Activated T-cell treated with anti-CD3 and anti-CD28 coated beads for 1 hour (primary cell): ENCODE data around the gene EIF3D.
"Not testable (repeated sequence)": the region's sequence is repeated elsewhere in the genome, so short reads cannot be mapped to it uniquely, and the experiment has no call there.

ENCODE experiments used
- DNase-seq: peaks from one replicate; pipeline ENCODE4 v3.0.0-alpha.2; 2020; ENCODE audit warnings: low read depth

EIF3D gene

GRCh38 chr22:36549033-36549432, 20.1 kb upstream of the EIF3D start:
- no peak for DNase-seq

- no peak for DNase-seq
These were observed 19.6 kb upstream of the EIF3D start for GRCh38 chr22:36548606-36549005.

DNA sequence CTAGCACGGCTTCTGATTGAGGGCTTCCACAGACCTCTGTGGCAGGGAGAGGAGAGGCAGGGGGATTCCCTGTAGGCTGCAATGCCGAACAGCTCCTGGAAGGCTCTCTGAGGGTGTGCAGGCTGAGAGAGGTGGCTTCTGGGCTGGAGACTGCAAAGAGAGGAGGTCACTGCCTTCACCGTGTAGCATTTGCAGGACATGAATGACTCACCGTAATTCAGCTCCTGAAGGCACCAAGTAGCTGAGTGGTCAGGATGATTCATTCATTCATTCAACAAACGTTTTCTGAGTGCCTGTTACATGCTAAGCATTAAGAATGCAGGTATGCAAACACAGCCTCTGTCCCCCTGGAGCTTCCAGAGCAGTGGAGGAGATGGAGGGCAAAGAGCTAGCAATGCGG, 18.0 kb upstream of the EIF3D start:
- no peak for DNase-seq

GRCh38 chr22:36546092-36546804, 17.3 kb upstream of the EIF3D start:
- no peak for DNase-seq

DNA sequence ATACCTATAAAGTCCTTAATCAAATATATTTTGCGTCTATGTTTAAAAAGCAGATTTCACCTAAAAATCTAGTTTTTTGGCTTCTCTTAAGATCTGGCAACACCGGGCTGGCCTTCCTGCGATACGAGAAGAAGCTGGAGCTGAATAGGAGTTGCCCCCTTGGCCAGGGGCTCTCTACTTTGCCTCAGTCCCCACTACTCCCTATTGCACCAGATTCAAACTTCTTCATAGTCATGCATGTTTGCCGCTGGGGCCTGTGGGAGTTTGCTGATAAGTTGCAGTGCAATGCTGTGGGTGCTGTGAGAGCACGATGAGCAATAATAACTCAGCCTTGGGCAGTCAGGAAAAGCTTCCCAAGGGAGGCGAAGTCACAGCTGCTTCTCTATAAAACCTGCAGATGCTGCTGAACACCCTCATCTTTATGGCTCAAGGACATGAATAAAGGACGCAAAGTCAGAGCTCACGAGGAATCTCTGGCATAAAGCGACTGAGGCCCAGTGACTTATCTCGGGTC, 15.2 kb upstream of the EIF3D start:
- DNase-seq = no peak

DNA sequence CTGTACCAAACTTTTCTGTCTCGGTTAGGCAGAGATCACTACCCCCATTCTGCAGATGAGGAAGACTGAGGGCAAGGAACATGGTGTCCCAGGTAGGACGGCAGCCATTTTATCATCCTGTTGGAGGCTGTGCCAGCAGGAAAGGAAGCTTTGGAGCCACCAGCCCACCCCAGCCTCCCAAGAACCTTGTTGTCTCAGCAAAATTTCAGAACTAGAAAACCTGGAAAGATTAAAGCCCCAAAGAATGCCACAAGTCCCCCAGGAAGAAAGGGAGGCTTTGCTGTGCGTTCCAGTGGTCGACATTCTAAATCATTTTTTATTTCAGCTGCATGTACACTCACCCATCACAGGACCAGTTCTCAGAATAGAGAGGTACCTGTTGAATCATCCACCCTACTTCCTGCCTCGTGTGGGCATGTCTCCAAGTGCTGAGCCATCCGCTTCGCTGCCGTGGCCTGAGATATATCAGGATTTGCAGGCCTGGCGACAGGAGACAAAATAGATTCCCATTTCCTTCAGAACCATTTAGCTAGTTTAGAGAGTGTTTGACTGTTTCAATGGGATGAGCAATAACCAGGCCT, 13.0 kb upstream of the EIF3D start:
- DNase-seq = no peak

- no peak for DNase-seq
These were observed 12.1 kb upstream of the EIF3D start for GRCh38 chr22:36540867-36541642.

DNA sequence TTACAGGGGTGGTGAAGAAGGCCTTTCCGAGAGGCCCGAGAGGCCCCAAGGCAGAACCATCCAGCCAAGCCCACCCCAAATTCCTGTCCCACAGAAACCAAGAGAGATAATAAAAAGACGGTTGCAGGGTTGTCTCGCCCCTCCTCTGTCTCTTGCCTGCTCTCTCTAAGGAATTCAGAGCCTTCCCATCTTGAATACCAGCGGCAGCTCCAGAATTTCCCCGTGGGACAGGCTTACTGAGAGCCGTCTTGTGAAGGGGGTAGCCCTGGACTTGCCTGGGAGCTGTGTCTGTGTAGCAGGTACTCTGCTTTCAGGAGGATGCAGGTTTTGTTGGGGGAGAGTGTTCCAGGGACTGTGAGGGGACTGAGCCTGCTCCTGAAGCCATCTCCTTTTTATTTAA, 9.6 kb upstream of the EIF3D start:
- DNase-seq = no peak

DNA sequence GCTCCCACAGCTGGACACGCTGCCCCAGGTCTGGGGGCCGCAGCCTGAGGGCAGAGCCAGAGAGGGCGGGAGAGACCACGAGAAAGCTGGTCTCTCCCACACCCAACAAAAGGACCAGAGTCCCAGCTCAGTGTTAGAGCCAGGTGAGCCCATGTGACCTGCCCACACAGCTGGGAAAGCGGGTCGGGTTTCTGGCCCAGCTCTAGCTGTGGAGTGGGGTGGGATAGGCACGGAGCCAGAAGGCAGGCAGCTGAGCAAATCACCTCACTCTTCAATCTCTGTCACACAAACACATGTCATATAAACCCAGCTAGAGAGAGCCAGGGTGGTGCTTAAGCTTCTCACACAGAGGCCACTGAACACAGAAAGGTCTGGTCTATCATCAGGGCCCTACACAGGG, 7.8 kb upstream of the EIF3D start:
- DNase-seq = no peak

- not testable (repeated sequence) for DNase-seq
These were observed 4.4 kb upstream of the EIF3D start for GRCh38 chr22:36533320-36533719.

DNA sequence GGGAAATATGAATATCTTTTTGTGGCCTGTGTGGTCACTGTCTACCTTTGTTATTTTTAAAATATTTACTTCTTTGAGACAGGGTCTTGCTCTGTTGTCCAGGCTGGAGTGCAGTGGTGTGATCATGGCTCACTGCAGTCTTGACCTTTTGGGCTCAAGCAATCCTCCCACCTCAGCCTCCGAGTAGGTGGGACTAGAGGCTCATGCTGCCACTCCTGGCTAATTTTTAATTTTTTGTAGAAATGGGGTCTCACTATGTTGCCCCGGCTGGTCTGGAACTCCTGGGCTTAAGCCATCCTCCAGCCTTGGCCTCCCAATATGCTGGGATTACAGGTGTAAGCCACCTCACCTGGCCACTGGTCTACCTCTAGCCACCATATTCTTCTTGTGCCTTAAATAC, 3.5 kb upstream of the EIF3D start:
- no peak for DNase-seq

DNA sequence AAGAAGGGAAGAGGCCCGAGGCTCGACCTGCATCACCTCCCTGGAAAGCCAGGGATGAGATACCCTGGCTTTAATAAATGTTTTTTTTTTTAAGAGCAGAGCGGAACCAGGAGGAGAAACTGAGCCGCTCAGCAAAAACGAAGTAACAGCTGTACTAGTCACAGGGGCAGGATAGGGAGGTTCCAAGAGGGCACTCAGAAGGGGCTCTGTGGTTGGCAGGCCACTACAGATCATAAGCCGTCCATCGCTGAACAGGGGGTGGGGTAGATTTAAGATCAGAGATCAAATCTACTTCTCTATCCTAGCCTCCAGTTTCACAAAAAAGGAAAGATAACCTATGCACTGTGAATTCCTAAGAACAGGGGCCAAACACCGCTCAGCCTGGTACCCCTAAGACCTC, 625 bp downstream of the EIF3D start:
- no peak for DNase-seq

GRCh38 chr22:36522662-36523061, 6.3 kb downstream of the EIF3D start:
- DNase-seq = no peak

- no peak for DNase-seq
These were observed 8.5 kb downstream of the EIF3D start for GRCh38 chr22:36520423-36520822.

DNA sequence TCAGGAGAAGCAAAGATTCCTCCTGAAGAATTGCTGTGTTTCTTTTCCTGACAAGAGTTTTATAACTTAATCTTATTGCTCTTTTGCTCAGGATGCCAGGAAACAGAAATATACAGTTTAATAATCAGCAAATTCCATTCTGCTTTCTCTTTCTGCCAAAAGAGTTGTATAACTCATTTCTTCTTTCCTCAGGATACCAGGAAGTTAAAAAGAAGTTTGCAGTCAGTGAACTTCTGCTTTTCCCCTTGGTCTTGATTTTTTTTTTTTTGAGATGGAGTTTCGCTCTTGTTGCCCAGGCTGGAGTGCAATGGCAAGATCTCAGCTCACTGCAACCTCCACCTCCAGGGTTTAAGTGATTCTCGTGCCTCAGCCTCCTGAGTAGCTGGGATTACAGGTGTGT, 9.1 kb downstream of the EIF3D start:
- DNase-seq = not testable (repeated sequence)

- no peak for DNase-seq
These were observed 14.2 kb downstream of the EIF3D start for GRCh38 chr22:36514766-36515165.

DNA sequence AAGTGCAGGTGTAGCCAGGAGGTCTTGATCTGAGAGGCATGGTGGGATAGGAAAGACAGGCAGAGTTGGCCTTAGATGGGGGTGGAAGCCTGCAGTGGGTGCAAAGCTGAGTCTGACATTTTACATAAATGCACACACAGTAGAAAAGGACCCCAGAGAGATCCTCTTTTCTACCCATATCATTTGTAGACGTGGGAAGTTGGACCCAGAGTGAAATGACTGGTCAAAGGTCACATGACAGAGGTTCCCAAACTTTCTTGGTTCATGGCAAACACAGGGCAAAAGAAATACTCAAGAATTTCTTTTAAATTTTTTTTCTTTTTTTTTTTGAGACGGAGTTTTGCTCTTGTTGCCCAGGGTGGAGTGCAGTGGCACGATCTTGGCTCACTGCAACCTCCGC, 16.0 kb downstream of the EIF3D start:
- DNase-seq = no peak

- DNase-seq = no peak
These were observed 16.6 kb downstream of the EIF3D start for GRCh38 chr22:36512333-36512732.

DNA sequence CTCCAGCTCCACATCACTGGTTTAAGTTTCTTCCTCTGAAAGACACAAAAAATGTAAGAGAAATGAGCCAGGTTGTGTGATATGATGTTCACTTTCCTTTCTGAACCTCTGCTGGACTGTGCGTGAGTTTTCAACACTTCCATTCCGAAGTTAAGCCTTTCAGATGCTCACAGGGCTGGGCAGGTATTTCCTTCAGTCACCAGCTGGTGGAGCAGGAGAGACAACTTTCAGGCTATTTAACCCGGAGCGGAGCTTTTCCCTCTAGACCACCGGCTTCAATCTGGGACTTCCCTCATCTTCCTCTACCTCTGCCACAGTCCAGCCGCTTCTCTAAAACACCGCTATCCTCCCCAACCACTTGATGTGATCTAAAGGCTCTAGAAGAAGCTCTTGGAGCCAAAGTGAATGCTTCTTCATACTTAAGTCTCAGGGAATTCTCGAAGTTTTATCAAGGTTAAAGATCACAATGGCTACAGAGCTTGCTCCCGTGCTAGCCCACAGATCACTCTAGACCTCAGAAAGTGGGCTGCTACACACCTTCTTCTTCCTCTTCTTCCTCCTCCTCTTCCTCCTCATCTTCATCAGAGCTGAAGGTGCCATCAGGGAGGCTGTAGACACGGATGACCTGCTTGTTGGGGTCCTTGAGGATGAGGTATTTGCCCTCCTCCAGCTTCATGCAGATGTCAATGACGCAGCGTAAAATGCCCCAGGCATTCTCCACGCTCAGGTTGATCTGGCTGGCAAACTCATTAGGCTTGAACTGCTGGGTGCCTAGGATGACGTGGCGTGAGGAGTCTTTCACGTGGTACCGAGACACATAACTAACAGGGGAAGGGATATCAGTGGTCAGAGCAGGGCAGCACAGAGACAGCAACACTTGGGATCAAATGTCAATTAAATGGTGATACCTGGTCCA, 17.7 kb downstream of the EIF3D start:
- DNase-seq = peak; percentile 18

DNA sequence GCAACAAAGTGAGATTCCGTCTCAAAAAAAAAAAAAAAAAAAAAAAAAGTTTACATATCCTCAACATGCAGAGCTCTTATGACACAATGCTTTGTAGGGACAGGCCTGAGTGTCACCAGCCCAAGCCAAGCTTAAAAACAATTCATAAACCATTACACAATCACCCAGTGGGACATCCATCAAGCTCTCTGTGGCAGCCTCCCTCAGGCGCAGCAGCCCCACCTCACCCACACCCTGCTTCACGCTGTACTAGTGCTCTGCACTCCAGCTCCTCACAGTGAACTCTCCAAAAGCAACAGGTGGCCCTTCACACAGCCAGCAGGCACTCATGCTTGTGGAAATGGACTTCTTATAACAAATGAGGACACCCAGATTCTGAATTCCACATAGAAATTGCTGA, 18.6 kb downstream of the EIF3D start:
- DNase-seq = no peak

DNA sequence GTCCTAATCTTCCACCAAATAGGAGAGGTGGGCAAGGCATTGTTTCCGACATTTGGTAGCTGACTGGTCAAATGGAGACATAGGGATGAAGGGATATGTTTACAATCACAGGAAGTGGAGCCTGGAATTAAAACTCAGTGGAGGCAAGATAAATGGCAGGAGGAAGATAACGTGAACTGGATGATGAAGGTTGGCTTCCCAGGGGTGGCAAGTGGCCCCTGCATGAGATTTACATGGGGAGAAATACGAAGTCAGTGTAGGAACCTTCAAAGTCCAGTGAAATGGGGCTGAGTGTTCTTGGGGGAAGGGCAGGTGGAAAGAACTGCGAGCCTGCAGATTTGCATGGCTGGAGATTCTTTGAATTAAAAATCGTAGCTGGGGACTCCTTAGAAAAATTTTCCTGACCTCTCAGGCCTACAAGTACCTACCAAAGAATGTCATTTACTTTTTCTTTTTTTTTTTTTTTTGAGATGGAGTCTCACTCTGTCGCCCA, 21.4 kb downstream of the EIF3D start:
- DNase-seq = no peak
